Right lobe of liver (tissue), 6 donors: ENCODE measurements around the gene ADCY9. TPM values are rescaled to one million over a fixed set of nuclear protein-coding genes. Genes with fewer than 3 reads are reported as not detected.
A peak's percentile ranks its signal among the peaks of the same experiment; 100 is the strongest.

Source experiments
- ATAC-seq, 4 donors: fragments of 200-7000 bp; cut with Tn5 transposase; one replicate each; pipeline ENCODE4 v1.9.1; 2020; ENCODE audit warnings: mild to moderate bottlenecking in 4 of 4, moderate library complexity in 4 of 4
- DNase-seq, 3 donors: peaks; one replicate each; pipeline ENCODE4 v3.0.0-alpha.2; 2020
- H3K27ac ChIP-seq, 3 donors: fragments of 200-600 bp; one replicate each; pipeline ENCODE4 v1.8.0; 2022
- H3K27me3 ChIP-seq, 2 donors: fragments of 200-600 bp; one replicate each; pipeline ENCODE4 v1.8.0; 2022
- H3K36me3 ChIP-seq, 4 donors: fragments of 200-600 bp; sonication (generic) in 1 of 4; one replicate each; pipeline versions ENCODE4 v1.5.1 to v1.8.0; 2017 to 2022; ENCODE audit warnings: control low read depth in 1 of 4
- H3K4me1 ChIP-seq, 4 donors: fragments of 200-600 bp; sonication (generic) in 1 of 4; one replicate each; pipeline versions ENCODE4 v1.5.1 to v1.8.0; 2017 to 2022; ENCODE audit warnings: control low read depth in 1 of 4
- H3K4me3 ChIP-seq, 3 donors: fragments of 200-600 bp; one replicate each; pipeline ENCODE4 v1.8.0; 2022
- H3K9me3 ChIP-seq, 4 donors: fragments of 200-600 bp; sonication (generic) in 1 of 4; one replicate each; pipeline versions ENCODE4 v1.5.1 to v1.8.0; 2017 to 2022; ENCODE audit warnings: control low read depth in 1 of 4
- POLR2A ChIP-seq: fragments of 450-650 bp; IDR thresholded peaks from one replicate; pipeline ENCODE4 v1.6.1; 2017; ENCODE audit warnings: antibody characterized with exemption, mild to moderate bottlenecking
- WGBS: methylation state at CpG from one replicate; pipeline ENCODE4 v1.1.6; 2018; ENCODE audit warnings: low coverage, low lambda C conversion rate; ENCODE audit not compliant: insufficient coverage; ENCODE audit errors: missing lambda C conversion rate; 5-methylcytosine and 5-hydroxymethylcytosine counted together
- intact Hi-C, 2 donors: fragments of 100-400 bp; cut with DNase I; formaldehyde crosslinking; loops; one replicate each; pipeline versions ENCODE4 v1.11.2 to v1.14.1; 2022
- total RNA-seq, 6 experiments: library from RNA; depleted of rRNA in 2 of 6; stranded (reverse); fragments of >200 nt in 2 of 6; fragmentation: NEBNext Ultra II Directional in 3 of 6; extraction: Animal tissue kit (Norgen Biotek cat#: 25700) in 3 of 6; gene quantifications; one replicate each; pipeline versions ENCODE4 v1.1.0 to v1.2.4, GENCODE V29; 2016 to 2023
- TF ChIP-seq, protein P1 (sequence below), 4 donors: fragments of 200-600 bp in 3 of 4; fragments of 450-650 bp in 1 of 4; IDR thresholded peaks; one replicate each; pipeline versions ENCODE4 v1.5.1 to v1.8.0; 2016 to 2022; ENCODE audit warnings: antibody characterized with exemption in 4 of 4, mild to moderate bottlenecking in 2 of 4
- donor health status: DM: no; HTN: yes; CAD: no.
- donor health status: DM: no; HTN: no; CAD: no.
- donor health status: DM: no; HTN: no; CAD: no.
- donor health status: DM: no; HTN: yes; CAD: no.
- donor health status: DM: no; HTN: yes; CAD: no.

The ADCY9 gene
- total RNA-seq, 6 experiments from 2014 or later, result 17.3 to 41.5 (median 25.6) TPM

DNA sequence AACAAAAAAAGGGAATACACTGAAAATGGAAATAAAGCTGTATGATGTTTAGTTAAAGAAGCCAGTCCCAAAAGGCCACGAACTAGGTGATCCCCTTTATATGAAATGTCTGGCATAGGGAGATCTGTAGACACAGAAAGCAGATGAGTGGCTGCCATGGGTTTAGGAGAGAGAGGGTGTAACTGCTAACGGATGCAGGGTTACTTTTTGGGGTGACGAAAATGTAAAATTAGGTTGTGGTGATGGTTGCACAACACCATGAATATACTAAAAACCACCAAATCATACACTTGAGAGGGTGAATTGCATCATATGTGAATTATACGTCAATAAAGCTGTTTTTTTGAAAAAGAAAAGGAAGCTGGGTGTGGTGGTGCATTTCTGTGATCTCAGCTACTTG, 99.6 kb downstream of the ADCY9 start:
- Histone ChIP-seq H3K27ac (no peak overlapping the region), H3K27me3 (no peaks in the 10 kb centered on the region), H3K4me3 (no peak overlapping the region), H3K4me1 (peaks cover 0 to 43% (median 13%) of the 10 kb centered on the region in 4 donors), H3K9me3 (no peaks in the 10 kb centered on the region), H3K36me3 (no peaks in the 10 kb centered on the region)
- 55% methylated on average over 4 of the region's 4 CpGs for WGBS
- no peak for ATAC-seq
- TF ChIP-seq, protein P1, sequence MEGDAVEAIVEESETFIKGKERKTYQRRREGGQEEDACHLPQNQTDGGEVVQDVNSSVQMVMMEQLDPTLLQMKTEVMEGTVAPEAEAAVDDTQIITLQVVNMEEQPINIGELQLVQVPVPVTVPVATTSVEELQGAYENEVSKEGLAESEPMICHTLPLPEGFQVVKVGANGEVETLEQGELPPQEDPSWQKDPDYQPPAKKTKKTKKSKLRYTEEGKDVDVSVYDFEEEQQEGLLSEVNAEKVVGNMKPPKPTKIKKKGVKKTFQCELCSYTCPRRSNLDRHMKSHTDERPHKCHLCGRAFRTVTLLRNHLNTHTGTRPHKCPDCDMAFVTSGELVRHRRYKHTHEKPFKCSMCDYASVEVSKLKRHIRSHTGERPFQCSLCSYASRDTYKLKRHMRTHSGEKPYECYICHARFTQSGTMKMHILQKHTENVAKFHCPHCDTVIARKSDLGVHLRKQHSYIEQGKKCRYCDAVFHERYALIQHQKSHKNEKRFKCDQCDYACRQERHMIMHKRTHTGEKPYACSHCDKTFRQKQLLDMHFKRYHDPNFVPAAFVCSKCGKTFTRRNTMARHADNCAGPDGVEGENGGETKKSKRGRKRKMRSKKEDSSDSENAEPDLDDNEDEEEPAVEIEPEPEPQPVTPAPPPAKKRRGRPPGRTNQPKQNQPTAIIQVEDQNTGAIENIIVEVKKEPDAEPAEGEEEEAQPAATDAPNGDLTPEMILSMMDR (IDR thresholded peaks at IDR 0.05), result no peak
- no peak for TF ChIP-seq POLR2A
- intact Hi-C loops, result loop anchor here in 1 of 2 donors (10.0 kb wide), 1 partner anchor 88 kb away; no protein-coding TSS in a partner anchor
- DNase-seq, result no peak

DNA sequence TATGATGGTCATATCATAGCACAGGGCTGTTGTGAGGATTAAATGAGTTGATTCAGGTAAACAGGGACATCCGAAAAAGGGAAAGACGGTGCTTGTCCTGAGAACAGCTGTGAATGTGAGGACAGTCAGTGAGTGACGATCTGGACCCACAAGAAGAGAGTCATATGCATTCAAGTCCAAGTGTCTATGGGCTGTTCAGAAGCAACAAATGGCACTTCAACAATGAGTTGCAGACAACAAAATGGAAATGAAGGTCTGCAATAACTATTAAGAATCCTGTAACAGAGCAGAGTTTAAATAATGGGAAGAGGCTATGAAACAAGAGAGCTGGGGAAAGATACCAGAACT, 100.3 kb downstream of the ADCY9 start:
- no peak for DNase-seq
- intact Hi-C loops, result loop anchor here in 1 of 2 donors (10.0 kb wide), 1 partner anchor 89 kb away; no protein-coding TSS in a partner anchor
- Histone ChIP-seq H3K27ac (peak overlapping the region in 2 of 3 donors; percentile 72 to 78), H3K9me3 (no peaks in the 10 kb centered on the region), H3K4me3 (peak overlapping the region in 2 of 3 donors; percentile 31 to 37), H3K4me1 (peaks cover 0 to 38% (median 14%) of the 10 kb centered on the region in 4 donors), H3K27me3 (no peaks in the 10 kb centered on the region), H3K36me3 (no peaks in the 10 kb centered on the region)
- TF ChIP-seq POLR2A, result no peak
- TF ChIP-seq, protein P1 (IDR thresholded peaks at IDR 0.05), result no peak
- no peak for ATAC-seq
- WGBS, result 67% methylated on average over 3 of the region's 3 CpGs

DNA sequence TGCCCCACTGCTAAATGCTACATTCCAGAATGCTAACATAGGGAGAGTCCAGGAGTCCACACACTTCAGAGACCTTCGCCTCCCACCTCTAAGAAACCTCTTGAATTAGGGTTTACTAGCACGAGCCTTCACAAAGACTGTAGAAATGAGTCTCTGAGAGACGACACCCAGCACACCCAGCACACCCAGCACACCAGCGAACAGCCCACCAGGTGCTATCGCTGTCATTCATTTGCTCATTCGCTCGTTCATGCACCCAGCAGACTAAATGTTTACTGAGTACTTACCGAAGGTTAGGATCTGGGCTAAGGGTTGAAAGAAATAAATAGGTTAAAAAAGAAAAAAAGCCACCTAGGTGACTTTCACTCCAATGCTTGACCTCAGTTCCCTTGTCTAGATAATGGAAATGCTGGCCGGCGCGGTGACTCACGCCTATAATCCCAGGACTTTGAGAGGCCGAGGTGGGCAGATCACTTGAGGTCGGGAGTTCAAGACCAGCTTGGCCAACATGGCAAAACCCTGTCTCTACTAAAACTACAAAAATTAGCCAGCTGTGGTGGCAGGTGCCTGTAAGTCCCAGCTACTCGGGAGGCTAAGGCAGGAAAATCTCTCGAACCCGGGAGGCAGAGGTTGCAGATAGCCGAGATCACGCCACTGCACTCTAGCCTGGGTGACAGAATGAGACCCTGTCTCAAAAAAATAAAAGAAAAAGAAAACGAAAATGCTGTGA, 100.8 kb downstream of the ADCY9 start:
- Histone ChIP-seq H3K9me3 (no peaks in the 10 kb centered on the region), H3K27ac (peak overlapping the region; percentile 65 to 78 (median 72)), H3K4me1 (peaks cover 0 to 32% (median 12%) of the 10 kb centered on the region in 4 donors), H3K36me3 (no peaks in the 10 kb centered on the region), H3K27me3 (no peaks in the 10 kb centered on the region), H3K4me3 (peak overlapping the region in 2 of 3 donors; percentile 31 to 37)
- DNase-seq, result peak; percentile 68 to 78 (median 70)
- ATAC-seq, result peak; percentile 57 to 73 (median 66)
- TF ChIP-seq, protein P1 (IDR thresholded peaks at IDR 0.05), result no peak
- no peak for TF ChIP-seq POLR2A
- intact Hi-C loops, result loop anchor here in 1 of 2 donors (10.0 kb wide), 1 partner anchor 89 kb away; no protein-coding TSS in a partner anchor
- WGBS, result 39% methylated on average over 19 of the region's 20 CpGs

- ATAC-seq, result peak; percentile 24 to 62 (median 42)
- intact Hi-C loops, result loop anchor here in 1 of 2 donors (10.0 kb wide), 1 partner anchor 93 kb away; no protein-coding TSS in a partner anchor
Observed at GRCh38 chr16:4011940-4012629, 104.2 kb downstream of the ADCY9 start.

More at GRCh38 chr16:4011940-4012629, 104.2 kb downstream of the ADCY9 start:
- 31% methylated on average over 15 of the region's 15 CpGs for WGBS
- peaks cover 0 to 20% (median 7%) of the 10 kb centered on the region in 4 donors for H3K4me1 ChIP-seq
- DNase-seq, result no peak
- peak overlapping the region in 2 of 3 donors; percentile 22 to 40 for H3K4me3 ChIP-seq
- no peaks in the 10 kb centered on the region for H3K36me3 ChIP-seq
- H3K9me3 ChIP-seq, result no peaks in the 10 kb centered on the region
- H3K27me3 ChIP-seq, result no peaks in the 10 kb centered on the region
- TF ChIP-seq POLR2A, result no peak
- TF ChIP-seq, protein P1 (IDR thresholded peaks at IDR 0.05), result no peak
- peak overlapping the region; percentile 8 to 63 (median 61) for H3K27ac ChIP-seq
